ENCODE measurements around the gene DHFR2.
"Not testable (repeated sequence)": the region's sequence is repeated elsewhere in the genome, so short reads cannot be mapped to it uniquely, and the experiment has no call there.

DHFR2 gene

GRCh38 chr3:94062513-94063404 lies at the start of gene DHFR2, which contains the start of gene NSUN3:
TSS of gene DHFR2 (minus strand) at chr3:94062916. CDS start at chr3:94061511, 1,405 bp downstream.
TSS of gene NSUN3 (plus strand) at chr3:94063061. CDS start at chr3:94063127, 66 bp downstream.
- peak; percentile 93 for DNase-seq (ENCODE audit: low read depth)
- TF ChIP-seq CTCF (conservative IDR thresholded peaks at IDR 0.05; ENCODE audit: low read depth, low read length): no peak
- peak within 1 kb of the TSS; percentile 79 for H3K4me3 ChIP-seq (ENCODE audit: low read length)

- DNase-seq (ENCODE audit: low read depth): no peak
- no peak for TF ChIP-seq CTCF (conservative IDR thresholded peaks at IDR 0.05; ENCODE audit: low read depth, low read length)
- no peak overlapping the region for H3K4me3 ChIP-seq (ENCODE audit: low read length)
These were observed 48.1 kb upstream of the DHFR2 start for GRCh38 chr3:94110854-94111253.

GRCh38 chr3:94110232-94110631 lies 47.5 kb upstream of the DHFR2 start:
- DNase-seq (ENCODE audit: low read depth); H3K4me3 ChIP-seq (ENCODE audit: low read length): not testable (repeated sequence)

GRCh38 chr3:94106268-94106667 lies 43.6 kb upstream of the DHFR2 start:
- DNase-seq (ENCODE audit: low read depth): no peak
- no peak overlapping the region for H3K4me3 ChIP-seq (ENCODE audit: low read length)
- no peak for TF ChIP-seq CTCF (conservative IDR thresholded peaks at IDR 0.05; ENCODE audit: low read depth, low read length)

- DNase-seq (ENCODE audit: low read depth): no peak
- peak; percentile 28 for TF ChIP-seq CTCF (conservative IDR thresholded peaks at IDR 0.05; ENCODE audit: low read depth, low read length)
- H3K4me3 ChIP-seq (ENCODE audit: low read length): no peak overlapping the region
These were observed 39.1 kb upstream of the DHFR2 start for GRCh38 chr3:94101860-94102259.

- H3K4me3 ChIP-seq (ENCODE audit: low read length): no peak overlapping the region
- no peak for DNase-seq (ENCODE audit: low read depth)
- no peak for TF ChIP-seq CTCF (conservative IDR thresholded peaks at IDR 0.05; ENCODE audit: low read depth, low read length)
These were observed 36.6 kb upstream of the DHFR2 start for GRCh38 chr3:94099311-94099710.

GRCh38 chr3:94098452-94098851 lies 35.7 kb upstream of the DHFR2 start:
- no peak for DNase-seq (ENCODE audit: low read depth)
- H3K4me3 ChIP-seq (ENCODE audit: low read length): no peak overlapping the region
- TF ChIP-seq CTCF (conservative IDR thresholded peaks at IDR 0.05; ENCODE audit: low read depth, low read length): no peak
